Cardiac muscle cell (in vitro differentiated cells and primary cell): ENCODE results near the gene SECTM1. TPM values are rescaled to one million over a fixed set of nuclear protein-coding genes. Genes with fewer than 3 reads are reported as not detected.

Experiments
- DNase-seq, 2 donors: peaks; one replicate each; pipeline versions ENCODE4 v3.0.0 to v3.0.0-alpha.2; 2010 to 2017; ENCODE audit warnings: low read depth in 1 of 2, low spot score in 1 of 2
- H3K27ac ChIP-seq: fragments of 200-600 bp; sonication (generic); 2 replicates; pipeline ENCODE4 v1.5.1; 2016
- H3K27me3 ChIP-seq: fragments of 200-600 bp; sonication (generic); 2 replicates; pipeline ENCODE4 v1.6.0; 2016; ENCODE audit warnings: control low read depth
- H3K36me3 ChIP-seq: fragments of 200-600 bp; sonication (generic); 2 replicates; pipeline ENCODE4 v1.5.1; 2016; ENCODE audit warnings: control low read depth
- H3K4me1 ChIP-seq: fragments of 200-600 bp; sonication (generic); 2 replicates; pipeline ENCODE4 v1.8.1; 2017; ENCODE audit warnings: low read depth, mild to moderate bottlenecking, mixed run types
- H3K4me3 ChIP-seq: fragments of 200-600 bp; sonication (generic); 2 replicates; pipeline ENCODE4 v1.5.1; 2016; ENCODE audit warnings: mild to moderate bottlenecking
- H3K9me3 ChIP-seq: fragments of 200-600 bp; sonication (generic); 2 replicates; pipeline ENCODE4 v1.5.1; 2017; ENCODE audit warnings: low read depth, mild to moderate bottlenecking, control low read depth
- CTCF ChIP-seq: IDR thresholded peaks from 2 replicates; pipeline ENCODE4 v1.5.1; 2012; ENCODE audit warnings: low read depth, mild to moderate bottlenecking, low read length
- polyA plus RNA-seq: library from polyadenylated mRNA; unstranded; fragments of >200 nt; fragmentation: Nextera tagmentation; extraction: Ambion mirVana; gene quantifications from 2 replicates; pipeline ENCODE4 v1.2.1, GENCODE V29; 2016
- total RNA-seq: library from RNA; depleted of rRNA; stranded (reverse); fragments of >200 nt; gene quantifications from 2 replicates; pipeline ENCODE4 v1.2.3, GENCODE V29; 2016

The SECTM1 gene
- total and polyA plus RNA-seq, 2 experiments from 2014 or later: not detected

- Histone ChIP-seq H3K4me1 (peaks cover 31% of the 10 kb centered on the region), H3K36me3 (no peaks in the 10 kb centered on the region), H3K27ac (no peak overlapping the region), H3K4me3 (no peak overlapping the region), H3K9me3 (no peaks in the 10 kb centered on the region), H3K27me3 (peaks cover 42% of the 10 kb centered on the region)
- no peak for TF ChIP-seq CTCF
- DNase-seq: no peak
Observed at GRCh38 chr17:82328141-82328993, 5.2 kb downstream of the SECTM1 start.

GRCh38 chr17:82327757-82328140, 5.8 kb downstream of the SECTM1 start:
- H3K9me3 ChIP-seq: no peaks in the 10 kb centered on the region
- H3K4me1 ChIP-seq: peaks cover 25% of the 10 kb centered on the region
- no peak overlapping the region for H3K27ac ChIP-seq
- peaks cover 38% of the 10 kb centered on the region for H3K27me3 ChIP-seq
- H3K36me3 ChIP-seq: no peaks in the 10 kb centered on the region
- no peak overlapping the region for H3K4me3 ChIP-seq
- DNase-seq: no peak
- TF ChIP-seq CTCF: no peak

- peaks cover 22% of the 10 kb centered on the region for H3K4me1 ChIP-seq
- no peaks in the 10 kb centered on the region for H3K9me3 ChIP-seq
- no peak for TF ChIP-seq CTCF
- no peak overlapping the region for H3K27ac ChIP-seq
- H3K27me3 ChIP-seq: peaks cover 38% of the 10 kb centered on the region
- H3K4me3 ChIP-seq: no peak overlapping the region
- no peaks in the 10 kb centered on the region for H3K36me3 ChIP-seq
- no peak for DNase-seq
Observed at GRCh38 chr17:82327289-82327688, 6.3 kb downstream of the SECTM1 start.

- peaks cover 24% of the 10 kb centered on the region for H3K27me3 ChIP-seq
- TF ChIP-seq CTCF: no peak
- no peaks in the 10 kb centered on the region for H3K9me3 ChIP-seq
- H3K4me1 ChIP-seq: peaks cover 21% of the 10 kb centered on the region
- H3K36me3 ChIP-seq: no peaks in the 10 kb centered on the region
- H3K4me3 ChIP-seq: no peak overlapping the region
- H3K27ac ChIP-seq: no peak overlapping the region
- no peak for DNase-seq
Observed at GRCh38 chr17:82325286-82326180, 8.0 kb downstream of the SECTM1 start.

- H3K4me1 ChIP-seq: peaks cover 14% of the 10 kb centered on the region
- no peak overlapping the region for H3K27ac ChIP-seq
- no peak for TF ChIP-seq CTCF
- H3K4me3 ChIP-seq: no peak overlapping the region
- H3K27me3 ChIP-seq: peaks cover 16% of the 10 kb centered on the region
- no peak for DNase-seq
- no peaks in the 10 kb centered on the region for H3K9me3 ChIP-seq
- no peaks in the 10 kb centered on the region for H3K36me3 ChIP-seq
Observed at GRCh38 chr17:82324566-82325285, 8.8 kb downstream of the SECTM1 start.
